ENCODE results near the gene LRRIQ3. TPM values are rescaled to one million over a fixed set of nuclear protein-coding genes. Genes with fewer than 3 reads are reported as not detected.

The LRRIQ3 gene
- total RNA-seq, 1 experiment from 2014 or later = 2.5 TPM

GRCh38 chr1:74053407-74053806 is 144.6 kb downstream of the LRRIQ3 start:
- Histone ChIP-seq H3K4me1 (replicated peaks) (no peaks in the 10 kb centered on the region), H3K36me3 (no peaks in the 10 kb centered on the region), H3K4me3 (no peak overlapping the region), H3K27ac (no peak overlapping the region), H3K27me3 (replicated peaks) (no peaks in the 10 kb centered on the region), H3K9me3 (replicated peaks) (no peaks in the 10 kb centered on the region)
- no peak for DNase-seq (ENCODE audit: low read depth in 1 of 2, low spot score in 2 of 2)

GRCh38 chr1:74050386-74050785 is 147.6 kb downstream of the LRRIQ3 start:
- no peaks in the 10 kb centered on the region for H3K9me3 ChIP-seq (replicated peaks)
- no peak for DNase-seq (ENCODE audit: low read depth in 1 of 2, low spot score in 2 of 2)
- no peak overlapping the region for H3K27ac ChIP-seq
- H3K27me3 ChIP-seq (replicated peaks) = no peaks in the 10 kb centered on the region
- no peak overlapping the region for H3K4me3 ChIP-seq
- H3K4me1 ChIP-seq (replicated peaks) = no peaks in the 10 kb centered on the region
- no peaks in the 10 kb centered on the region for H3K36me3 ChIP-seq

GRCh38 chr1:74038042-74038441 is 159.9 kb downstream of the LRRIQ3 start:
- Histone ChIP-seq H3K4me3 (no peak overlapping the region), H3K4me1 (replicated peaks) (no peaks in the 10 kb centered on the region), H3K27me3 (replicated peaks) (no peaks in the 10 kb centered on the region), H3K36me3 (no peaks in the 10 kb centered on the region), H3K9me3 (replicated peaks) (no peaks in the 10 kb centered on the region), H3K27ac (no peak overlapping the region)
- DNase-seq (ENCODE audit: low read depth in 1 of 2, low spot score in 2 of 2) = no peak

- Histone ChIP-seq H3K4me3 (no peak overlapping the region), H3K27ac (no peak overlapping the region), H3K27me3 (replicated peaks) (no peaks in the 10 kb centered on the region), H3K9me3 (replicated peaks) (no peaks in the 10 kb centered on the region), H3K36me3 (no peaks in the 10 kb centered on the region), H3K4me1 (replicated peaks) (no peaks in the 10 kb centered on the region)
- no peak for DNase-seq (ENCODE audit: low read depth in 1 of 2, low spot score in 2 of 2)
Measured at GRCh38 chr1:74012583-74012982, 185.4 kb downstream of the LRRIQ3 start.

DNA sequence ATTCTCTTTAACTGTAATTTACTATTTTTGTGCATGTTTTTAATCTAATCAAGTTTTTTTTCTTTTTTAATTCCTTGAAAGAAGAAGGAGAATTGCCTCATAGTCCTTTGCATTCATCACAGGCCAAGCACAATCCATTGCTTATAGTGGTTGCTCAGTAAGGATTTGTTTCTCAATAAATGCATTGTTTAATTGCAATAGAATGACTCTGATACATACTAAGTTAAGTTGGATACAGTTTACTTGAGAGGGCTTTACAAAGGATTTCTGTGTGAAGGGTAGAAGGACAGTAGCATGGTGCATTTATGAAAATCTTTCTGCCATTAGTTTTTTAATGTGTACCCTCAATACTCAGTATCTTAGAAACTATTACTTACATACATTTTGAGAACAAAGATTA is 186.2 kb downstream of the LRRIQ3 start:
- no peaks in the 10 kb centered on the region for H3K27me3 ChIP-seq (replicated peaks)
- DNase-seq (ENCODE audit: low read depth in 1 of 2, low spot score in 2 of 2) = no peak
- no peaks in the 10 kb centered on the region for H3K9me3 ChIP-seq (replicated peaks)
- no peak overlapping the region for H3K4me3 ChIP-seq
- H3K27ac ChIP-seq = no peak overlapping the region
- no peaks in the 10 kb centered on the region for H3K36me3 ChIP-seq
- no peaks in the 10 kb centered on the region for H3K4me1 ChIP-seq (replicated peaks)

- Histone ChIP-seq H3K27ac (no peak overlapping the region), H3K27me3 (replicated peaks) (no peaks in the 10 kb centered on the region), H3K36me3 (no peaks in the 10 kb centered on the region), H3K9me3 (replicated peaks) (no peaks in the 10 kb centered on the region), H3K4me3 (no peak overlapping the region), H3K4me1 (replicated peaks) (no peaks in the 10 kb centered on the region)
- DNase-seq (ENCODE audit: low read depth in 1 of 2, low spot score in 2 of 2) = no peak
Measured at GRCh38 chr1:74010206-74010605, 187.8 kb downstream of the LRRIQ3 start.

DNA sequence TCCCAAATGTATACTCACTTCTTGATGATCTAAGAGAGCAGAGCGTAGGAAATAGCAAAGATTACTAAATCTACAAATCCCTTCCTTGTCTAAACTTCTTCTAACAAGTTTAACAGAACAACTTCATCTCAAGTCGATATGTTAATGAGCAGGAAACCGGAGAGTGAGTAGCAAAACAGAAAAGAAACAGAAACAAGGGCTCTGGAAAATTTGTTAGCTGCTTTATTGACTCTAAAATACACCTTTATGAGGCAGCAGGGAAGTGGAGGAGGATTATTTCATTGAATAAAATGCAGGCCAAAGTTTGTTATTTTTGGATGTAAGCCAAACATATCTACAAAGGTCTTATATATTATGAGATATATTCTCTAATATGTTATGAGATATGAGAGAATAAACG is 192.4 kb downstream of the LRRIQ3 start:
- no peaks in the 10 kb centered on the region for H3K27me3 ChIP-seq (replicated peaks)
- no peak for DNase-seq (ENCODE audit: low read depth in 1 of 2, low spot score in 2 of 2)
- H3K36me3 ChIP-seq = no peaks in the 10 kb centered on the region
- no peaks in the 10 kb centered on the region for H3K4me1 ChIP-seq (replicated peaks)
- H3K4me3 ChIP-seq = no peak overlapping the region
- H3K9me3 ChIP-seq (replicated peaks) = no peaks in the 10 kb centered on the region
- no peak overlapping the region for H3K27ac ChIP-seq

DNA sequence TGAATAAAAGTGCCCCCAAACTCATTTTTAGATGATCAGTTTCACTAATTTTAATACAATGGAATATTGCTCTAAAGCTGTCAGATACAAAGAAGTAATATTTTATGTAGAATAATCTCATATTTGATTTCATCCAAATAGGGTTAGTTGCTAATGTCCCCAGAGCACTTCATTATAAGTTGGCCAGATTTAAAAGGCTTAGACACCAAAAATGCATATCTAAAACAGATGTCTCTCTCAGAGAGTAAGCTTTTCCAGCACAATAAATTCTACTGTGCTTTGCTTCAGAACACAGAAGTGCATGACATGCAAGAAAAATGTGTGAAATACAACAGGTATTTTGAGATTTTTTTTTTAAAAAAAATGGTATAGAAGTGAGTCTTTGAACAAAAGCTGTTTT is 194.2 kb downstream of the LRRIQ3 start:
- no peak overlapping the region for H3K27ac ChIP-seq
- H3K9me3 ChIP-seq (replicated peaks) = no peaks in the 10 kb centered on the region
- DNase-seq (ENCODE audit: low read depth in 1 of 2, low spot score in 2 of 2) = no peak
- H3K36me3 ChIP-seq = no peaks in the 10 kb centered on the region
- no peak overlapping the region for H3K4me3 ChIP-seq
- H3K27me3 ChIP-seq (replicated peaks) = no peaks in the 10 kb centered on the region
- H3K4me1 ChIP-seq (replicated peaks) = no peaks in the 10 kb centered on the region

DNA sequence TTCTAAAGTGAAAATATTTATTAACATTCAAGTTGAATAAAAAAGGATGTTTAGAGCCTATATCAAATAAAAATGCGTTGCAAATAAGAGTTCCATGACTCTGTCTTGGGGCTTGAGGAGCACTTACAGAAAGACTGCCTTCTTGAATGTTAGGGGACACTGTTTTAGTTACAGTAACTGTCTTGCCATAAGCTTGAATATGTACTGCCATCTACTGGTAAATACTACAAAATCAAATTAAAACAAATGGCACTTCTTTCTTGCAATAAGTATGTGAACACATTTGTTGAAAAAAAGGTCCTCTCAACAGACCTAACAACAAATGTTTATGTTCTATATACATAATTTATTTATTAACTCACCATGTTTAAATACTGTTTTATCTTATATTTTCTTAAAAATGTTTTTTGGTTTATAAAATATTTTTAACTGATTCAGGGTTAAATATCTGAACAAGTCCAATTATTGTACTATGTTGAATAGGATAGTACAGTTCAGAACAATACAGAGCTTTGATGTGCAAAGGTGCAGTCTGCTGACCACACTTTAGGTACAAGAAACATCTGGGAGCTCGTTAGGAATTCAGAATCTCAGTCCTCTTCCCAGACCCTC is 199.5 kb downstream of the LRRIQ3 start:
- Histone ChIP-seq H3K9me3 (replicated peaks) (no peaks in the 10 kb centered on the region), H3K27me3 (replicated peaks) (no peaks in the 10 kb centered on the region), H3K4me1 (replicated peaks) (no peaks in the 10 kb centered on the region), H3K27ac (no peak overlapping the region), H3K36me3 (no peaks in the 10 kb centered on the region), H3K4me3 (no peak overlapping the region)
- peak in 1 of 2 experiments; percentile 1 for DNase-seq (ENCODE audit: low read depth in 1 of 2, low spot score in 2 of 2)

- H3K4me1 ChIP-seq (replicated peaks) = no peaks in the 10 kb centered on the region
- no peak overlapping the region for H3K4me3 ChIP-seq
- DNase-seq (ENCODE audit: low read depth in 1 of 2, low spot score in 2 of 2) = no peak
- H3K36me3 ChIP-seq = no peaks in the 10 kb centered on the region
- H3K9me3 ChIP-seq (replicated peaks) = no peaks in the 10 kb centered on the region
- no peaks in the 10 kb centered on the region for H3K27me3 ChIP-seq (replicated peaks)
- H3K27ac ChIP-seq = no peak overlapping the region
Measured at GRCh38 chr1:73980324-73981040, 217.5 kb downstream of the LRRIQ3 start.

DNA sequence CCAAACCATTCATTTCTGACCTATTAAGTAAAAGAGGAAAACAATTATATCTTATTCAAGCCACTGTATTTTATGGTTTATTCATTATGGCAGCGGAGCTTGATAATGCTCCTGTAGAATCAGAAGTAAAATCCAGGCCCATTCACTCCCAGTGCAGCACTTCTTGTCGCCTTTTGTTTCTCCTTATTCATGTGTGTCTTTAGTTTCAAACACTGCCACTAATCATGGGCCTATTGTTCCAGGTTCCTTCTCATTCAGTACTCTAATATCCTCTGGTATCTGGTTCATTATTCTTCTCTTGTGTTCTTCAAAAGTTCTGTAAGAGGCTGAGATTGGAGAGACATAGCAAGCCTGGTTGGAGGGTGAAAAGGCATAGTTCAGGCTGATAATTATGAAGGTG is 218.3 kb downstream of the LRRIQ3 start:
- no peak for DNase-seq (ENCODE audit: low read depth in 1 of 2, low spot score in 2 of 2)
- Histone ChIP-seq H3K4me3 (no peak overlapping the region), H3K36me3 (no peaks in the 10 kb centered on the region), H3K27ac (no peak overlapping the region), H3K27me3 (replicated peaks) (no peaks in the 10 kb centered on the region), H3K4me1 (replicated peaks) (no peaks in the 10 kb centered on the region), H3K9me3 (replicated peaks) (no peaks in the 10 kb centered on the region)

GRCh38 chr1:73978964-73979363 is 219.0 kb downstream of the LRRIQ3 start:
- H3K4me1 ChIP-seq (replicated peaks) = no peaks in the 10 kb centered on the region
- no peak overlapping the region for H3K27ac ChIP-seq
- no peak overlapping the region for H3K4me3 ChIP-seq
- no peaks in the 10 kb centered on the region for H3K36me3 ChIP-seq
- no peaks in the 10 kb centered on the region for H3K27me3 ChIP-seq (replicated peaks)
- no peak for DNase-seq (ENCODE audit: low read depth in 1 of 2, low spot score in 2 of 2)
- no peaks in the 10 kb centered on the region for H3K9me3 ChIP-seq (replicated peaks)

All from SJSA1 (cell line).